Measurements from ENCODE around the gene ACIN1. TPM values are rescaled to one million over a fixed set of nuclear protein-coding genes. Genes with fewer than 3 reads are reported as not detected.

ACIN1 gene
- total and polyA plus RNA-seq, 10 of the 15 experiments (the other 5 are each of a cell fraction or from before 2014, with no cell fraction given) = 4.3 to 148 (median 93.4) TPM

DNA sequence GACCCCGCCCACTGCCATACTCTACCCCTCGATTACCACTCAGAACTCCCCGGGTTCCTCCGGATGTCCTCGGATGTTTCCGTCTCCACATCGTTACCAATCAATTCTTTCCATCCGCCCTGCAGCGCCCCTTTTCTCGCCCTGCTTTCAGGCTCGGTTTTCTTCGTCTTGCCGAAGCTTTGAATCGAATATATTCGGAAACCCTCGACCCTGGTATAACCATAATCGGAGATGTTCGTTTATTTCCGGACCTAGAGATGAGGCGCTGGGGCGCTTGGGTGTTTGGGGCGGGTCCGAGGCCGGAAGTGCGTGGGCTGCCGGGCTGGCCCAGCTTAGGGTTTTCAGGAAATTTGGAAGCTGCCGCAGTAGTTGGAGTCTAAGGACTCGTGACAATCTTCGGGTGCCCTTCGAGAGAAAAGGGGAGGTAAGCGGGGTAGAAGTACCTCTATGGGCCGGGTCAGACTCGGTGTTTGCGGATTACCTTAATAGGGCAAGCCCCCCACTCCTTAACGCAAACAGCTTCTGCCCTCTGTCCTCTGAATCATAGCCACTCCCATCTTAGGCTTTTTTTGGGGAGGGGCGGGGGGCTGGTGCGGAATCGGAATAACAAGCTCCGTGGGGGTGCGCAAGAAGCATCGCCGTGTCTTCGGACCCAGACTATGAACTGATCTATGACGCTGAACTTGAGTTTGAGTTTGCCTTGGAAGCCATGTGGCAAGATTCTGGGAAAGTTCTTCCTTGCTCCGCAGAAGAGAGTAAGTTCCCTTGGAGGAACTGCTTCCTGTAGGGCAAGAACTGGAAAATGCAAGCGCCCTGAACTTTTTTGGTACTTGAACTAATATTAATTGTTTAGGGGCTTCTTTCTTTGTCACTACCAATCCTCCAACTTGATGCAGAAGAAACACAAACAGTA, 516 bp upstream of the ACIN1 start, which contains the start of gene C14orf119 (continued):
- TF ChIP-seq MYC (IDR thresholded peaks at IDR 0.05; ENCODE audit: insufficient read depth, insufficient read length, insufficient replicate concordance, low read length, severe bottlenecking) = no peak
- TF ChIP-seq TCF7 (IDR thresholded peaks at IDR 0.05; ENCODE audit: borderline replicate concordance) = no peak
- TF ChIP-seq NRF1 (conservative IDR thresholded peaks at IDR 0.05; ENCODE audit: low read depth, low read length) = no peak
- no peak for TF ChIP-seq BCLAF1 (IDR thresholded peaks at IDR 0.05)
- no peak for TF ChIP-seq ESRRA (IDR thresholded peaks at IDR 0.05; ENCODE audit: low read length)
- TF ChIP-seq REST (IDR thresholded peaks at IDR 0.05; ENCODE audit: low read depth, low read length) = no peak
- TF ChIP-seq JUNB (IDR thresholded peaks at IDR 0.05) = no peak
- no peak for TF ChIP-seq NFXL1 (IDR thresholded peaks at IDR 0.05; ENCODE audit: borderline replicate concordance)
- no peak; the same call in 1 of the 2 replicates for TF ChIP-seq DPF2 (IDR thresholded peaks at IDR 0.05)
- peak; percentile 70 for TF ChIP-seq SMAD5 (IDR thresholded peaks at IDR 0.05; ENCODE audit: low read depth)
- 0 out of 2 replicates have a peak, but pooled peaks have one; percentile 14 for TF ChIP-seq TCF3 (IDR thresholded peaks at IDR 0.05; ENCODE audit: borderline replicate concordance, insufficient read depth, low read depth, low read length)
- no peak; the same call in none of the 2 replicates for TF ChIP-seq MAX (IDR thresholded peaks at IDR 0.05; ENCODE audit: low read depth, low read length)
- no peak for TF ChIP-seq BMI1 (IDR thresholded peaks at IDR 0.05; ENCODE audit: borderline replicate concordance)
- no peak for TF ChIP-seq SUZ12 (IDR thresholded peaks at IDR 0.05; ENCODE audit: unreplicated experiment)
- no peak for TF ChIP-seq ZBTB4 (CRISPR knock-in tag; IDR thresholded peaks at IDR 0.05)
- no peak for TF ChIP-seq ZNF24 (IDR thresholded peaks at IDR 0.05)
- no peak for TF ChIP-seq BACH1 (IDR thresholded peaks at IDR 0.05; ENCODE audit: borderline replicate concordance)
- peak in 1 of 2 experiments; percentile 95; a peak in 2 of 3 replicates for TF ChIP-seq EGR1 (IDR thresholded peaks at IDR 0.05; ENCODE audit: borderline replicate concordance in 1 of 2, low read depth in 2 of 2, low read length in 2 of 2)
- TF ChIP-seq RUNX3 (IDR thresholded peaks at IDR 0.05; ENCODE audit: low read length) = peak; percentile 57
- TF ChIP-seq FOXK2 (IDR thresholded peaks at IDR 0.05) = peak; percentile 50; the same call in 1 of the 2 replicates

All from GM12878 (cell line).